Liver (tissue), 9 donors: ENCODE measurements around the gene PGC. TPM values are rescaled to one million over a fixed set of nuclear protein-coding genes. Genes with fewer than 3 reads are reported as not detected.
"Not testable (repeated sequence)": the region's sequence is repeated elsewhere in the genome, so short reads cannot be mapped to it uniquely, and the experiment has no call there.

ENCODE experiments used
- DNase-seq: peaks from one replicate; pipeline ENCODE4 v3.0.0-alpha.2; 2017; ENCODE audit warnings: low spot score
- H3K27ac ChIP-seq, 2 donors: one replicate each; pipeline ENCODE4 v1.7.0; 2013; ENCODE audit warnings: inconsistent platforms in 2 of 2, low read length in 2 of 2, control low read depth in 1 of 2, low read depth in 1 of 2, mild to moderate bottlenecking in 1 of 2
- H3K27me3 ChIP-seq, 4 donors: one replicate each; pipeline versions ENCODE4 v1.6.1 to v1.7.0; 2013; ENCODE audit warnings: low read length in 3 of 4, inconsistent platforms in 1 of 4, mild to moderate bottlenecking in 1 of 4, moderate library complexity in 1 of 4; ENCODE audit not compliant: control insufficient read depth in 4 of 4, insufficient read depth in 4 of 4
- H3K36me3 ChIP-seq, 4 donors: one replicate each; pipeline versions ENCODE4 v1.6.1 to v1.7.0; 2013; ENCODE audit warnings: low read length in 3 of 4, mild to moderate bottlenecking in 3 of 4, low read depth in 1 of 4, moderate library complexity in 1 of 4; ENCODE audit not compliant: control insufficient read depth in 4 of 4, insufficient read depth in 3 of 4
- H3K4me1 ChIP-seq, 4 donors: one replicate each; pipeline versions ENCODE4 v1.6.1 to v1.7.0; 2013; ENCODE audit warnings: low read length in 3 of 4, mild to moderate bottlenecking in 3 of 4, moderate library complexity in 1 of 4; ENCODE audit not compliant: control insufficient read depth in 4 of 4, insufficient read depth in 4 of 4
- H3K4me3 ChIP-seq, 3 donors: one replicate each; pipeline versions ENCODE4 v1.6.1 to v1.7.0; 2013; ENCODE audit warnings: low read length in 3 of 3, control low read depth in 1 of 3, low read depth in 1 of 3, mild to moderate bottlenecking in 1 of 3
- H3K9ac ChIP-seq, 2 donors: one replicate each; pipeline ENCODE4 v1.7.0; 2013; ENCODE audit warnings: low read length in 2 of 2, mild to moderate bottlenecking in 2 of 2, moderate library complexity in 2 of 2, control low read depth in 1 of 2, low read depth in 1 of 2
- H3K9me3 ChIP-seq, 4 donors: one replicate each; pipeline versions ENCODE4 v1.6.1 to v1.7.0; 2013; ENCODE audit warnings: low read length in 3 of 4; ENCODE audit not compliant: control insufficient read depth in 4 of 4
- EGR1 ChIP-seq, 2 donors: IDR thresholded peaks; 2 replicates each; pipeline ENCODE4 v1.6.1; 2016 to 2018; ENCODE audit warnings: antibody characterized with exemption in 2 of 2, low read depth in 2 of 2
- FOXA1 ChIP-seq: IDR thresholded peaks from 2 replicates; pipeline ENCODE4 v1.6.1; 2016; ENCODE audit warnings: antibody characterized with exemption
- FOXA2 ChIP-seq: IDR thresholded peaks from 2 replicates; pipeline ENCODE4 v1.6.1; 2016; ENCODE audit warnings: antibody characterized with exemption
- GABPA ChIP-seq, 2 donors: IDR thresholded peaks in 1 of 2; conservative IDR thresholded peaks in 1 of 2; 2 replicates each; pipeline ENCODE4 v1.6.1; 2016; ENCODE audit warnings: antibody characterized with exemption in 2 of 2, mild to moderate bottlenecking in 1 of 2, moderate library complexity in 1 of 2
- HNF4A ChIP-seq, 2 donors: conservative IDR thresholded peaks; 2 replicates each; pipeline ENCODE4 v1.6.1; 2016; ENCODE audit warnings: antibody characterized with exemption in 2 of 2, mild to moderate bottlenecking in 2 of 2
- HNF4G ChIP-seq: IDR thresholded peaks from 2 replicates; pipeline ENCODE4 v1.6.1; 2016; ENCODE audit warnings: antibody characterized with exemption
- JUND ChIP-seq, 2 donors: IDR thresholded peaks; 2 replicates each; pipeline ENCODE4 v1.6.1; 2016; ENCODE audit warnings: antibody characterized with exemption in 2 of 2
- RAD21 ChIP-seq, 2 donors: IDR thresholded peaks; 2 replicates each; pipeline ENCODE4 v1.6.1; 2016; ENCODE audit warnings: antibody characterized with exemption in 2 of 2, mild to moderate bottlenecking in 2 of 2
- RXRA ChIP-seq, 2 donors: IDR thresholded peaks; 2 replicates each; pipeline ENCODE4 v1.6.1; 2017 to 2018; ENCODE audit warnings: antibody characterized with exemption in 2 of 2, mild to moderate bottlenecking in 1 of 2
- SP1 ChIP-seq: IDR thresholded peaks from 2 replicates; pipeline ENCODE4 v1.6.1; 2018; ENCODE audit warnings: antibody characterized with exemption, mild to moderate bottlenecking
- TAF1 ChIP-seq: conservative IDR thresholded peaks from 2 replicates; pipeline ENCODE4 v1.6.1; 2016; ENCODE audit warnings: antibody characterized with exemption, mild to moderate bottlenecking
- YY1 ChIP-seq: IDR thresholded peaks from 2 replicates; pipeline ENCODE4 v1.6.1; 2016; ENCODE audit warnings: antibody characterized with exemption, mild to moderate bottlenecking
- WGBS: extraction: QIAGEN DNeasy Blood & Tissue Kit; methylation state at CpG from one replicate; pipeline ENCODE4 v1.1.7; 2013; 5-methylcytosine and 5-hydroxymethylcytosine counted together
- polyA plus RNA-seq, 2 donors: library from polyadenylated mRNA; stranded (reverse) in 1 of 2; unstranded in 1 of 2; fragments of 200-250 nt in 1 of 2; fragments of >200 nt in 1 of 2; fragmentation: Nextera tagmentation in 1 of 2; extraction: Ambion mirVana in 1 of 2; gene quantifications; one replicate each; pipeline versions ENCODE4 v1.2.1 to v1.2.3, GENCODE V29; 2013 to 2015
- total RNA-seq, 2 donors: library from RNA; depleted of rRNA; stranded (reverse); fragments of >200 nt; gene quantifications; one replicate each; pipeline ENCODE4 v1.2.3, GENCODE V29; 2014
- TF ChIP-seq, protein P1 (sequence below): IDR thresholded peaks from 2 replicates; pipeline ENCODE4 v1.6.1; 2016; ENCODE audit warnings: antibody characterized with exemption
- TF ChIP-seq, protein P2 (sequence below): IDR thresholded peaks from 2 replicates; pipeline ENCODE4 v1.6.1; 2016; ENCODE audit warnings: antibody characterized with exemption
- TF ChIP-seq, protein P3 (sequence below): IDR thresholded peaks from 2 replicates; pipeline ENCODE4 v1.6.1; 2016; ENCODE audit warnings: antibody characterized with exemption, mild to moderate bottlenecking
- TF ChIP-seq, protein P4 (sequence below): fragments of 150-350 bp; IDR thresholded peaks from 2 replicates; pipeline ENCODE4 v1.5.1; 2017; ENCODE audit warnings: improper control_type of control experiment, low read depth, low read length; ENCODE audit not compliant: missing input control
- donor health status: healthy.
- donor health status: healthy.
- donor health status: healthy.
- donor health status: healthy.
- donor health status: healthy.

PGC gene
- total and polyA plus RNA-seq, 4 donors = 0.05 to 0.18 TPM; not detected in 2

DNA sequence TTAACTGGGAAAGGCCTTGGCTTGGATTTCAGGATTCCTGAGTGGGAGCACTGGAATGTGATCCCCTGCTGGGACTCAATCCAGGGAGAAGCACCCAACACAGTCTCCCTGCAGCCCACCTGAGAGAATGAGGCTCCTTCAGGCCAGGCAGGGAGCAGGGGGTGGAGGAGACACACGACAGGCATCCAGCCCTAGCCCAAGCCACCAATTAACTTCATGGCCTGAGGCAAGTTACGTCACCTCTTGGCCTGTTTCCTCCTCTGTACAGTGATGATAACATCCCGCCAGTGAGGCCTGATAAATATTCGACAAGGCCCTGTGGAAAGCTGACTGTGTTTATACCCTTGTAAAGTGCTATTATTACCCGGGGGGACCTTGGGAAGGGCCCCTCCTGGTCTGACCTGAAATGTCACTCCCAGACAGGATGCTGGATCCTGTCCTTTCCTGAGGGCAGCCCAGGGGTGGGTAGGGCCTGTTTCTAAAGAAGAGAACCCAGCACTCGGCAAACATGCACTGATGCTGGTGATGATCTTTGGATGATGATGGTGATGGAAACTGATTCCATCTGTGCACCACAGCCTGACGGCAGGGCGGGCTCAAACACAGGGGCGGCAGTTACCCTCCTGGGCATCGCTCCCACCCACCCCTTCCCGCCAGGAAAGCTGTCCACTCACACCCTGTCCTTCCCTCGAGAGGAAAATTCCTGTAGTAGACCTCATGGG, 20.1 kb upstream of the PGC start:
- TF ChIP-seq RAD21 (IDR thresholded peaks at IDR 0.05) (no peak), JUND (IDR thresholded peaks at IDR 0.05) (no peak), FOXA1 (no peak), TAF1 (no peak), FOXA2 (no peak)
- TF ChIP-seq, protein P1, sequence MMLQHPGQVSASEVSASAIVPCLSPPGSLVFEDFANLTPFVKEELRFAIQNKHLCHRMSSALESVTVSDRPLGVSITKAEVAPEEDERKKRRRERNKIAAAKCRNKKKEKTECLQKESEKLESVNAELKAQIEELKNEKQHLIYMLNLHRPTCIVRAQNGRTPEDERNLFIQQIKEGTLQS = no peak
- TF ChIP-seq, protein P2, sequence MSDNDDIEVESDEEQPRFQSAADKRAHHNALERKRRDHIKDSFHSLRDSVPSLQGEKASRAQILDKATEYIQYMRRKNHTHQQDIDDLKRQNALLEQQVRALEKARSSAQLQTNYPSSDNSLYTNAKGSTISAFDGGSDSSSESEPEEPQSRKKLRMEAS = no peak
- no peak for DNase-seq
- Histone ChIP-seq H3K9ac (no peak overlapping the region), H3K4me1 (no peaks in the 10 kb centered on the region), H3K9me3 (no peaks in the 10 kb centered on the region), H3K36me3 (peaks cover 6 to 15% (median 10%) of the 10 kb centered on the region in 4 donors), H3K4me3 (no peak overlapping the region), H3K27me3 (no peaks in the 10 kb centered on the region), H3K27ac (no peak overlapping the region)
- 53% methylated on average over 12 of the region's 12 CpGs for WGBS

DNA sequence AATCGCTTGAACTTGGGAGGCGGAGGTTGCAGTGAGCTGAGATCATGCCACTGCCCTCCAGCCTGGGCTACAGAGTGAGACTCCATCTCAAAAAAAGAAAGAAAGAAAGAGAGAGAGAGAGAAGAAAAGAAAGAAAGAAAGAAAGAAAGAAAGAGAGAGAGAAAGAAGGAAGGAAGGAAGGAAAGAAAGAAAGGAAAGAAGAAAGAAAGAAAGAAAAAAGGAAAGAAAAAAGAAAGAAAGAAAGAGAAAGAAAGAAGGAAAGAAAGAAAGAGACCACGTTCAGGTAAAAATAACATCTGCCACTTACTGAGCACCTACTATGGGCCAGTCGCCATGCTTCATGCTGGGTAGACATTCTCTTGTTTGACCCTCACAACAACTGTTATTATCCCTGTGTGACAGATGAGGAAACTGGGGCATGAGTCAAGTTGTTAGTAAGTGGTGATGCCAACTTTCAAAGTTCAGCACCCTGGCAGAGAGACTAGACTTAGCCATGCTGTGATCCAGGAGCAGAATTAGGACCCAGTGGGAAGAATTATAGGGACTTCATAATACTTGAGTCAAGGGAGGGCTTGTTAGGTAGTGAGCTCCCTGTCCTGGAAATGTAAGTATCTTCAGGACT, 19.0 kb upstream of the PGC start:
- H3K27ac ChIP-seq, H3K4me1 ChIP-seq, H3K9ac ChIP-seq, DNase-seq, H3K4me3 ChIP-seq, H3K36me3 ChIP-seq, H3K9me3 ChIP-seq, H3K27me3 ChIP-seq: not testable (repeated sequence)
- WGBS = 88% methylated on average over 4 of the region's 4 CpGs

DNA sequence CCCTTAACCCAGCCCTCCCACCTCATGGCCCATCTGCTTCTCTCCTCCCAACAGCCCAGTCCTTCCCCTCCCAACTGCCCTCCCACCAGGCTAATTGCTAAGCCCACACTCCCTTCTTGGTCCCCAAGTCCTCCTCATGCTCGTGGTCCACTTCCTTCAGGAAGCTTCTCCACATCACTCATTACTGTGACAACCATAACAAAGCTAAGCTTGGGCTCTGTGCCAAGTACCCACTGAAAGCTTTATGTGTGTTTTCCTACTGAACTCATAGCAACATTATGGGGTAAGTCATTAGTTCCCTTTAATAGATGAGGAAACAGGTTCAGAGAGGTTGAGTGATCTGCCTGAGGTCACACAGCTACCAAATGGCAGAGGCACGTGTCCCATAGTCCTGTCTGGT, 16.3 kb upstream of the PGC start:
- WGBS = 51% methylated on average over 2 of the region's 2 CpGs

More for the DNA sequence above, 16.3 kb upstream of the PGC start:
- Histone ChIP-seq H3K36me3 (no peaks in the 10 kb centered on the region), H3K9ac (no peak overlapping the region), H3K27ac (no peak overlapping the region), H3K4me3 (no peak overlapping the region), H3K27me3 (no peaks in the 10 kb centered on the region), H3K4me1 (no peaks in the 10 kb centered on the region), H3K9me3 (no peaks in the 10 kb centered on the region)
- no peak for TF ChIP-seq GABPA (IDR thresholded peaks at IDR 0.05 in 1 of 2, conservative IDR thresholded peaks at IDR 0.05 in 1 of 2)
- no peak for TF ChIP-seq HNF4G
- no peak for TF ChIP-seq FOXA2
- no peak for TF ChIP-seq HNF4A (conservative IDR thresholded peaks at IDR 0.05)
- TF ChIP-seq, protein P3, sequence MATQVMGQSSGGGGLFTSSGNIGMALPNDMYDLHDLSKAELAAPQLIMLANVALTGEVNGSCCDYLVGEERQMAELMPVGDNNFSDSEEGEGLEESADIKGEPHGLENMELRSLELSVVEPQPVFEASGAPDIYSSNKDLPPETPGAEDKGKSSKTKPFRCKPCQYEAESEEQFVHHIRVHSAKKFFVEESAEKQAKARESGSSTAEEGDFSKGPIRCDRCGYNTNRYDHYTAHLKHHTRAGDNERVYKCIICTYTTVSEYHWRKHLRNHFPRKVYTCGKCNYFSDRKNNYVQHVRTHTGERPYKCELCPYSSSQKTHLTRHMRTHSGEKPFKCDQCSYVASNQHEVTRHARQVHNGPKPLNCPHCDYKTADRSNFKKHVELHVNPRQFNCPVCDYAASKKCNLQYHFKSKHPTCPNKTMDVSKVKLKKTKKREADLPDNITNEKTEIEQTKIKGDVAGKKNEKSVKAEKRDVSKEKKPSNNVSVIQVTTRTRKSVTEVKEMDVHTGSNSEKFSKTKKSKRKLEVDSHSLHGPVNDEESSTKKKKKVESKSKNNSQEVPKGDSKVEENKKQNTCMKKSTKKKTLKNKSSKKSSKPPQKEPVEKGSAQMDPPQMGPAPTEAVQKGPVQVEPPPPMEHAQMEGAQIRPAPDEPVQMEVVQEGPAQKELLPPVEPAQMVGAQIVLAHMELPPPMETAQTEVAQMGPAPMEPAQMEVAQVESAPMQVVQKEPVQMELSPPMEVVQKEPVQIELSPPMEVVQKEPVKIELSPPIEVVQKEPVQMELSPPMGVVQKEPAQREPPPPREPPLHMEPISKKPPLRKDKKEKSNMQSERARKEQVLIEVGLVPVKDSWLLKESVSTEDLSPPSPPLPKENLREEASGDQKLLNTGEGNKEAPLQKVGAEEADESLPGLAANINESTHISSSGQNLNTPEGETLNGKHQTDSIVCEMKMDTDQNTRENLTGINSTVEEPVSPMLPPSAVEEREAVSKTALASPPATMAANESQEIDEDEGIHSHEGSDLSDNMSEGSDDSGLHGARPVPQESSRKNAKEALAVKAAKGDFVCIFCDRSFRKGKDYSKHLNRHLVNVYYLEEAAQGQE = no peak
- TF ChIP-seq YY1 = no peak
- TF ChIP-seq, protein P4, sequence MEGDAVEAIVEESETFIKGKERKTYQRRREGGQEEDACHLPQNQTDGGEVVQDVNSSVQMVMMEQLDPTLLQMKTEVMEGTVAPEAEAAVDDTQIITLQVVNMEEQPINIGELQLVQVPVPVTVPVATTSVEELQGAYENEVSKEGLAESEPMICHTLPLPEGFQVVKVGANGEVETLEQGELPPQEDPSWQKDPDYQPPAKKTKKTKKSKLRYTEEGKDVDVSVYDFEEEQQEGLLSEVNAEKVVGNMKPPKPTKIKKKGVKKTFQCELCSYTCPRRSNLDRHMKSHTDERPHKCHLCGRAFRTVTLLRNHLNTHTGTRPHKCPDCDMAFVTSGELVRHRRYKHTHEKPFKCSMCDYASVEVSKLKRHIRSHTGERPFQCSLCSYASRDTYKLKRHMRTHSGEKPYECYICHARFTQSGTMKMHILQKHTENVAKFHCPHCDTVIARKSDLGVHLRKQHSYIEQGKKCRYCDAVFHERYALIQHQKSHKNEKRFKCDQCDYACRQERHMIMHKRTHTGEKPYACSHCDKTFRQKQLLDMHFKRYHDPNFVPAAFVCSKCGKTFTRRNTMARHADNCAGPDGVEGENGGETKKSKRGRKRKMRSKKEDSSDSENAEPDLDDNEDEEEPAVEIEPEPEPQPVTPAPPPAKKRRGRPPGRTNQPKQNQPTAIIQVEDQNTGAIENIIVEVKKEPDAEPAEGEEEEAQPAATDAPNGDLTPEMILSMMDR = no peak
- TF ChIP-seq SP1 = no peak
- TF ChIP-seq, protein P2 = no peak
- TF ChIP-seq EGR1 (IDR thresholded peaks at IDR 0.05; ENCODE audit: low read depth in 2 of 2) = no peak
- TF ChIP-seq RXRA (IDR thresholded peaks at IDR 0.05) = no peak
- no peak for TF ChIP-seq TAF1
- TF ChIP-seq, protein P1 = no peak
- DNase-seq = no peak
